D721Med (cell line): Measurements from ENCODE around the gene CHAMP1.

Source experiments
- DNase-seq: peaks from one replicate; pipeline ENCODE4 v3.0.0; 2011; ENCODE audit warnings: low spot score; ENCODE audit not compliant: insufficient read length
- FAIRE-seq: peaks from 2 replicates; lab custom pipeline; 2011; peaks lifted over from hg19 to GRCh38; lab: Jason Lieb, UNC
- TF ChIP-seq, protein P1 (sequence below): IDR thresholded peaks from 2 replicates; pipeline ENCODE4 v1.5.1; 2012; ENCODE audit warnings: mild to moderate bottlenecking, control low read depth; ENCODE audit not compliant: insufficient read depth; ENCODE audit errors: missing control alignments

CHAMP1 gene

GRCh38 chr13:114320065-114320464 lies 5.8 kb downstream of the CHAMP1 start:
- TF ChIP-seq, protein P1, sequence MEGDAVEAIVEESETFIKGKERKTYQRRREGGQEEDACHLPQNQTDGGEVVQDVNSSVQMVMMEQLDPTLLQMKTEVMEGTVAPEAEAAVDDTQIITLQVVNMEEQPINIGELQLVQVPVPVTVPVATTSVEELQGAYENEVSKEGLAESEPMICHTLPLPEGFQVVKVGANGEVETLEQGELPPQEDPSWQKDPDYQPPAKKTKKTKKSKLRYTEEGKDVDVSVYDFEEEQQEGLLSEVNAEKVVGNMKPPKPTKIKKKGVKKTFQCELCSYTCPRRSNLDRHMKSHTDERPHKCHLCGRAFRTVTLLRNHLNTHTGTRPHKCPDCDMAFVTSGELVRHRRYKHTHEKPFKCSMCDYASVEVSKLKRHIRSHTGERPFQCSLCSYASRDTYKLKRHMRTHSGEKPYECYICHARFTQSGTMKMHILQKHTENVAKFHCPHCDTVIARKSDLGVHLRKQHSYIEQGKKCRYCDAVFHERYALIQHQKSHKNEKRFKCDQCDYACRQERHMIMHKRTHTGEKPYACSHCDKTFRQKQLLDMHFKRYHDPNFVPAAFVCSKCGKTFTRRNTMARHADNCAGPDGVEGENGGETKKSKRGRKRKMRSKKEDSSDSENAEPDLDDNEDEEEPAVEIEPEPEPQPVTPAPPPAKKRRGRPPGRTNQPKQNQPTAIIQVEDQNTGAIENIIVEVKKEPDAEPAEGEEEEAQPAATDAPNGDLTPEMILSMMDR, result no peak
- FAIRE-seq (no peak), DNase-seq (no peak)

DNA sequence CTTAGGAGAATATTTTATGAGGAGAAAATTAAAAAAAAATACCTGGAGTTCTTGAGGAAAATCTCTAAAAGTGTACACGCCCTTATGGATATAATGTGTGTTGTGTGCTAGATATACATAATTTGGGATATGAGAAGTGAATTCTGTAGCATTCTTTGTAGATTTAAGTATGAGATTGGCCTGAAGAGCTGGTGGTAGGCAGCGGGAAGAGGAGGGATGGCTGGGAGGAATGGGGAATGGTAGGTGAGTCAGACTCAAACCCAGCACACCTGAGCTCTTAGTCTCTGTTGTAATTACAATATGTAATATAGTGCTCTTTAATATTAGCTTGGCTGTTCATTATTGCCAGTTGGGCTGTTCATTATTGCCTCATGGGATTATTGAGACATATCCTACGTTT lies 7.0 kb downstream of the CHAMP1 start:
- FAIRE-seq (no peak), DNase-seq (no peak)
- TF ChIP-seq, protein P1, result no peak

- DNase-seq, result no peak
- TF ChIP-seq, protein P1, result no peak
- FAIRE-seq, result no peak
Observed at GRCh38 chr13:114323349-114323748, 9.0 kb downstream of the CHAMP1 start.

GRCh38 chr13:114324334-114324733 lies 10.0 kb downstream of the CHAMP1 start:
- FAIRE-seq (no peak), DNase-seq (no peak)
- TF ChIP-seq, protein P1, result no peak

DNA sequence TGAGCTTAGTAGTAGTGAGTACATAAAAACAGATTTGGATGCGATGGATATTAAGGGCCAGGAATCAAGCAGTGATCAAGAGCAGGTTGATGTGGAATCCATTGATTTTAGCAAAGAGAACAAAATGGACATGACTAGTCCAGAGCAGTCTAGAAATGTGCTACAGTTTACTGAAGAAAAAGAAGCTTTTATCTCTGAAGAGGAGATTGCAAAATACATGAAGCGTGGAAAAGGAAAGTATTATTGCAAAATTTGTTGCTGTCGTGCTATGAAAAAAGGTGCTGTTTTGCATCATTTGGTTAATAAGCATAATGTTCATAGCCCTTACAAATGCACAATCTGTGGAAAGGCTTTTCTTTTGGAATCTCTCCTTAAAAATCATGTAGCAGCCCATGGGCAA lies 11.4 kb downstream of the CHAMP1 start:
- no peak for FAIRE-seq
- DNase-seq, result no peak
- TF ChIP-seq, protein P1, result no peak

GRCh38 chr13:114328034-114328433 lies 13.7 kb downstream of the CHAMP1 start:
- FAIRE-seq, result no peak
- TF ChIP-seq, protein P1, result no peak

DNA sequence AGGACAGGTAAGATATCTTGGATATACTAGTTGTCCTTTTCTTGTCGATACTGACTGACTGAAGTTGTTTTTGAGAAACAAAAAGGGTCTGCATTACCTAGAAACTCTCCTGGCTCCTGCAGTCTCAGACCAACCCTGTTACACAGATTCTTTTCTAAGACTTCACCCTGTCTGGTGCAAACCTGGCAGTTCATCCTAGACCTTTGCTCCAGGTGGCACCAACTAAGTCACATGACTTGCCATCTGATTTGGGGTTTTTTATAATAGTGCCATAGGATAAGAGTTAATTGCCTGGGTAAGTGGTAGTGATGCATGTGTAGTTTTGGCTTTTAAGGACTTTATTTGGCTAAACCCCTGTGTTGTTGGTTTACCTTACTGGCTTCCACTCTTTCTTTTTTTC lies 14.3 kb downstream of the CHAMP1 start:
- no peak for DNase-seq
- TF ChIP-seq, protein P1, result no peak
- no peak for FAIRE-seq

More at GRCh38 chr13:114328034-114328433, 13.7 kb downstream of the CHAMP1 start:
- DNase-seq, result no peak
